ENCODE data around the gene MARVELD3.

Gene MARVELD3

DNA sequence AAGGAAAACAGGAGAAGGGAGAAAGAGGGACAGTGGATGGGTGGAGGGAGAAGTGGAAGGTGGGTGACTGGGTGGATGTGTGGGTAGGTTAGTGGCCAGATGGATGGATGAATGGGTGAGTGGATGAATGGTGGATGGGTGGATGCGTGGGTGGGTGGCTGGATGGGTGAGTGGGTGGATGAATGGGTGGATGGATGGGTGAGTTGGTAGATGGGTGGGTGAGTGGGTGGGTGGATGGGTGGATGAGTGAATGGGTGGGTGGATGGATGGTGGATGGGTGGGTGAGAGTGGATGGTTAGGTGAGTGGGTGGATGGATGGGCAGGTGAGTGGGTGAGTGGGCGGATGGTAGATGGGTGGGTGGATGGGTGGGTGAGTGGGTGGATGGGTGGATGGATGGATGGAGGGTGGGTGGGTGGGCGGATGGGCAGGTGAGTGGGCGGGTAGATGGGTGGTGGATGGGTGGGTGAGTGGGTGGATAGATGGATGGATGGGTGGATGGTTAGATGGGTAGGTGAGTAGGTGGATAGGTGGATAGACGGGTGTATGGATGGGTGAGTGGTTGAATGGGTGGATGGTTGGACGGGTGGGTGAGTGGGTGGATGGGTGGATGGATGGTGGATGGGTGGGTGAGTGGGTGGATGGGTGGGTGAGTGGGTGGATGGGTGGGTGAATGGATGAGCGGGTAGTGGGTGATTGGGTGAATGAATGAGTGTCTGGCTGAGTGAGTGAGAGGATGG lies 702 bp upstream of the MARVELD3 start:
- no peak for DNase-seq

- DNase-seq = no peak
These were observed 852 bp downstream of the MARVELD3 start for GRCh38 chr16:71626858-71627213.

DNA sequence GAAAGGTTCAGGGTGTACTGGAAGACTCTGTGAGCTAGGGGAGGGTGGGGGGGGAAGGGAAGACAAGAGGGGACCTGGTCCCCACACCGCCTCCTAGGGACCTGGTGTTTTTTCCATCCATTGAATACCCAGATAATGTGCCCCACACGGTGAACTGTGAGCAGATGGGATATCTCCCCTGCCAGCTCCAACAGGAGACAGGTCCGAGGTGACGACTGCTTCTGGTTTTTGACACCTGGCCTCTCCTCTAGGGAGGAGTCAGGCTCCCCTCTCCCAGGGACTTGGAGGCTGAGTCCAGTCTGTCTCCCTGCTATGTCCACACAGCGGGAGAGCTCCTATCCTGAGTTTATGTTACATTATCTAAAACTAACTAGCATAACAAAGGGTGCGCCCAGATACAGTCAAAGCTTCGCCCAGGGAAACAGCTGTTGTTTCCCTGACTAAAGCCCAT lies 1.8 kb downstream of the MARVELD3 start:
- no peak for DNase-seq

GRCh38 chr16:71628810-71629209 lies 2.8 kb downstream of the MARVELD3 start:
- no peak for DNase-seq

DNA sequence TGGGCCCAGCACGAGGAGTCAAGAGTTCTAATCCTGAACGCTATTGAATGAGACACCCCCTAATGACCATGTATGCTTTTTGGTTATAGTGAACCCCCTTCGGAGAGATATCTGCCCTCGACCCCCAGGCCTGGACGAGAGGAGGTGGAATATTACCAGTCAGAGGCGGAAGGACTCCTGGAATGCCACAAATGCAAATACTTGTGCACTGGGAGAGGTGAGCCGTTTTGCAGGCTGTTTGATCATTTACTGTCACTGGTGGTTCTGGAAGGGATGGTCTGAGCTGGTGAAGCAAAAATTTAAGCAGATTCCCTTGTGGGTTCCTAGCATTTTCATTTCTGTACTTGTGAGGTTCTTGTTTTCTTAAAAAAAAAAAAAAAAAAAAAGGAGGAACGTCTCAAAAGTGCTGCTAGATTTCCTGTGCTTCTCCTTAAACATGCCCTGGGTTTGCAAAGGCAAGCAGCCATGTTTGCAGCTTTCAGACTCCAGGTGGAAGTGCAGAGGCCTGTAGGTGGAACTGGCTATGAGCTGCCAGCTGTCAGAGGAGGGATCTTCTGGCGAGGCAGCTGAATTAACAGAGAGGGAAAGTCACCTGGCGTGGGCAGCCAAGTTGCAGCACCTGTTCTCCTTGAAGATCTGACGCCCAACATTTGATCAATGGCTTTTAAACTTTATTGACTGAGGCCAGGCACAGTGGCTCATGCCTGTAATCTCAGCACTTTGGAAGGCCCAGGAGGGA lies 3.5 kb downstream of the MARVELD3 start:
- DNase-seq = no peak

DNA sequence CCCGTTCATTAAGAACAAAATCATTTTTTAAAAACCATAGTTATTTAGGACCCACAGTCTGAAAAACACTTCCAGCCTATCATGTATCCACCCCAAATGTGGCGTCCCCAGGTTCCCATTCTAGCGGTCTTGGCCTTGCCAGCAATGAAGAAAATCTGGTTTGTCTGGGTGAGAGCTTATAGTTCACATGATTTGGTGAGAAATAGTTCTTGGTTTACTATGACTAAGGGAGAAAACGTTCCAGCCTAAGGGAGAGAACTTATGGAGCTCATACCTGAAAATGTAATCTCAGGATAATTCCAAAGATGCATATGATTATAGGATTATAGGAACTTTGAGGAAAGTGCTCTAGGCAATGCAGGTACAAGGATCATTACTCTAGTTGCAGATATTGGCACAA lies 4.8 kb downstream of the MARVELD3 start:
- DNase-seq = no peak

GRCh38 chr16:71631776-71632175 lies 5.8 kb downstream of the MARVELD3 start:
- DNase-seq = no peak

- DNase-seq = no peak
These were observed 9.6 kb downstream of the MARVELD3 start for GRCh38 chr16:71635632-71636031.

GRCh38 chr16:71637398-71637797 lies 11.4 kb downstream of the MARVELD3 start:
- no peak for DNase-seq

DNA sequence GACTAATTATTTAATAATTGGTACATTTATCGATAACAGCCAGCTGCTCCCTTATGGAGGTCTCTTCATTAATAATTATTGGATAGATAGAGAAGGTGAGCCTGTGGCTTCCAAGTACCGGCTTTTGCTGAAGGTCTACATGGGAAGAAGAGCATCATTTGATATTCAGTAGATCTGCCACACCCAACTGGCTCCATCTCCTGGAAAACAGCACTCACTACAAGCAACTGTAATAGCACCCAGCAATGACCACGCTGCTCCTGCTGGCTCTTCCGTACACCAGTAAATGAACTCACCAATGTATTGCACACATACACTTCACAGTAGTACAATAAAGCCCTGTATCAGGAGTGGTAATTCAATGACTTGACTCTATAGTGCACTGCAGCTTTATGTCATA lies 19.5 kb downstream of the MARVELD3 start:
- peak; percentile 52 for DNase-seq

GRCh38 chr16:71647391-71647790 lies 21.4 kb downstream of the MARVELD3 start:
- no peak for DNase-seq

GRCh38 chr16:71648162-71648561 lies 22.2 kb downstream of the MARVELD3 start:
- no peak for DNase-seq

- DNase-seq = peak; percentile 4
These were observed 22.9 kb downstream of the MARVELD3 start for GRCh38 chr16:71648921-71649320.

DNA sequence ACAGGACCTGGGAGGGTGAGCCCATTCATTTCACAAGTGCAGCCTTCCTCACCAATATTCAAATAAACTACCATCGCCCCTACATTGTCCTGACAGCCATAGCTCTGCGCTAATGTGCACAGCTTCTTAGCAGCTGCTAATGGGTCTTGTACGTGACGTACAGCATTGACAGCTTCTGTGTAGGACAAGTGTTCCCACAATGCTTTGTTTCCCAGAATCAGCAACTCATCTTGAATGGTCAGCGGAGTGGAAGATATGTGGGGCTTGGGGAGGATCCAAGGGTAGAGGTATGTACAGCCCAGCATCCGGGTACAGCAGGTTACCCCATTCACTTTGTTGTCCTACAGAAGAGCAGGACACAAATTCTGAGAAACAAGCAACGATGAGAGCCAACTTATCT lies 23.7 kb downstream of the MARVELD3 start:
- DNase-seq = no peak

DNA sequence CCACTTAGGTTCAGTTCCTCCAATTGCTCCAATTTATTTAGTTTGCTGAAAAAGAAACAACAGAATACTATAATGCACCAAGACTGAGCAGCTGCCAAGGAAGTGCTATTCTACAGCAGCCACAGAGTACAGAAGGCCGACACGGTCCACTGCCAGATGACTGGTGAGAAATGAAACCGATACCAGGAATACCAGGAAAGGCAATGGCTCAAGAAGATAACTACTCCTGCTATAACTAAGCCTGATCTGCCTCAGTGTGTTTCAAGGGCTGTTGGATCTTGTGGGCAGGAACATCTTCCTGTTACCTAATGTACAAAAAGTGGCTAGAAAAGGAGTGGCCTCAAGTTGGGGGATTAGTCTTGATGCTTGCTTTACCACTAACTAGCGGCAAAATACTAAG lies 32.8 kb downstream of the MARVELD3 start:
- DNase-seq = no peak

- no peak for DNase-seq
These were observed 33.5 kb downstream of the MARVELD3 start for GRCh38 chr16:71659471-71659870.

DNA sequence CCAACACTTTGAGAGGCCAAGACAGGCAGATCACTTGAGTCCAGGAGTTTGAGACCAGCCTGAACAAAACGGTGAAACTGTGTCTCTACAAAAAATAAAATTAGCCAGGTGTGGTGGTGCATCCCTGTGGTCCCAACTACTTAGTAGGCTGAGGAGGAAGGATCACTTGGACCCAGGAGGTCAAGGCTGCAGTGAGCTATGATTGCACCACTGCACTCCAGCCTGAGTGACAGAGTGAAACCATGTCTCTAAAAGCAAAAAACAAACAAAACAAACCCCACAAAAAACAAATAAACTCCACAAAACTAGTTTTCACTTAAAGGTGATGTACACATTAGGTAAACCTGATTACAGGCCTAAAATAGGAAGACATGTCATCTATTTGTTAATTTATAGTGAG lies 40.3 kb downstream of the MARVELD3 start:
- DNase-seq = no peak

GRCh38 chr16:71666928-71667707 lies 41.1 kb downstream of the MARVELD3 start:
- DNase-seq = no peak

DNA sequence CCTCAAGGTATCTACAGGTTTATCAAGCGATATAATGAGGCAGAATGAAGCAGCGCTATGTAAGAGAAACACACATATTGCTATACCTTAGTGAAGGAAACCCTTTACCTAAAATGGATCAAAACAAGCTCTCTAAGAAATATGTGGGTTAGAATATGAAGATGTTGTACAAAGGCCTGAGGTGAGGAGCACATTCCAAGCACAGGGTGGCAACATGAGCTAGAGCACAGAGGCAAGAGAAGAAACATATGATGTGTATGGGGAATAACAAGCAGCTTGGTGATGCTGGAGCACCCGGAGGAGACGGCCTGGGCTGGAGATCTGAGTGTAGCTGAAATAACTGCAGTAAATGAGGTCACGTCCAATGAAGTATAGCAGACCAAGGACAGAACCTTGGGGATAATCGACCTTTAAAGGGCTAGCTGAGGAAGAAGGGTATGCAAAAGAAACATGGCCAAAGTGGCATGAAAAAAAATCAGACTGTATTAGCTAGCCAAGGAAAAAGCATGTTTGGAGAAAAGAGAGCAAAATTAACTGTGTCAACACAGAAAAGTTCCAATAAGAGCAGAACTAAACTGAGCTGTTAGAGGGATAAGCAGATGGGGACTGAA lies 44.0 kb downstream of the MARVELD3 start:
- no peak for DNase-seq

GRCh38 chr16:71670537-71670936 lies 44.6 kb downstream of the MARVELD3 start:
- no peak for DNase-seq

GRCh38 chr16:71671165-71671564 lies 45.2 kb downstream of the MARVELD3 start:
- no peak for DNase-seq

DNA sequence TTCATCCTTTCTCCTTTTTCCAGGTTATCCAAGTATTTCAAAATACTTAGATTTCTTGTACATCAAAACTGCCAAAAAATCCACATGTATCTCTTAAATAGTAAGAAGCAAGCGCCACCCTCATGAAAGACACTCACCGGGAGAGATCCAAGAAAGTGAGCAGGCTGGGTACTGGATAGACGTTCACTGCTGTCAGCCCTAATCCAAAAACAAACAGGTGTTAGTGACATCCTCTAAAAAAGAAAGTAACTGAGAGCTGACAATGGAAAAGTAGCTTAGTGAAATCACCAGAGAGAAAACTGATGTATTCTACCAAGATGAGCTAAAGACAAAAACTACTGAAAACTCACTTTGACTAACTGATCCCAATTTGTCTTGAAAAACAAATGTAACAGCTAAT lies 46.1 kb downstream of the MARVELD3 start:
- no peak for DNase-seq
